Activated naive CD8-positive, alpha-beta T cell treated with anti-CD3 and anti-CD28 coated beads for 36 hours (primary cell): Measurements from ENCODE around the gene YIPF6. TPM values are rescaled to one million over a fixed set of nuclear protein-coding genes. Genes with fewer than 3 reads are reported as not detected.
"Not testable (repeated sequence)": the region's sequence is repeated elsewhere in the genome, so short reads cannot be mapped to it uniquely, and the experiment has no call there.

ENCODE experiments used
- DNase-seq: peaks from one replicate; pipeline ENCODE4 v3.0.0; 2021
- H3K27ac Mint-ChIP-seq: one replicate; pipeline ENCODE4 v1.8.0; 2022; ENCODE audit warnings: mild to moderate bottlenecking, moderate library complexity, mixed read lengths
- H3K27me3 Mint-ChIP-seq: one replicate; pipeline ENCODE4 v1.8.0; 2022; ENCODE audit warnings: mild to moderate bottlenecking, mixed read lengths
- H3K36me3 Mint-ChIP-seq: one replicate; pipeline ENCODE4 v1.8.0; 2021; ENCODE audit warnings: mild to moderate bottlenecking, mixed read lengths
- H3K4me1 Mint-ChIP-seq: one replicate; pipeline ENCODE4 v1.8.0; 2021; ENCODE audit warnings: mixed read lengths
- H3K4me3 Mint-ChIP-seq: one replicate; pipeline ENCODE4 v1.8.0; 2022; ENCODE audit warnings: mild to moderate bottlenecking, moderate library complexity, mixed read lengths
- H3K9me3 Mint-ChIP-seq: one replicate; pipeline ENCODE4 v1.8.0; 2022; ENCODE audit warnings: mixed read lengths
- total RNA-seq, 2 experiments: library from RNA; stranded (reverse); gene quantifications; one replicate each; pipeline ENCODE4 v1.2.3, GENCODE V29; 2021

Gene YIPF6
- total RNA-seq, 2 experiments from 2014 or later: 11.9 to 13.8 TPM

- Mint-ChIP-seq H3K9me3 (no peaks in the 10 kb centered on the region), H3K4me3 (no peak overlapping the region), H3K36me3 (no peaks in the 10 kb centered on the region), H3K4me1 (no peaks in the 10 kb centered on the region), H3K27ac (no peak overlapping the region), H3K27me3 (no peaks in the 10 kb centered on the region)
- DNase-seq: no peak
Measured at GRCh38 chrX:68492583-68492982, 6.3 kb upstream of the YIPF6 start.

GRCh38 chrX:68493776-68494175 is 5.1 kb upstream of the YIPF6 start:
- H3K4me3 Mint-ChIP-seq, H3K9me3 Mint-ChIP-seq, H3K27ac Mint-ChIP-seq, H3K4me1 Mint-ChIP-seq, H3K27me3 Mint-ChIP-seq, H3K36me3 Mint-ChIP-seq, DNase-seq: not testable (repeated sequence)

- H3K27me3 Mint-ChIP-seq: no peaks in the 10 kb centered on the region
- DNase-seq: no peak
- peaks cover under 1% of the 10 kb centered on the region for H3K9me3 Mint-ChIP-seq
- H3K4me1 Mint-ChIP-seq: peaks cover 13% of the 10 kb centered on the region
- peak overlapping the region; percentile 97 for H3K27ac Mint-ChIP-seq
- peak overlapping the region; percentile 96 for H3K4me3 Mint-ChIP-seq
- H3K36me3 Mint-ChIP-seq: peaks cover 18% of the 10 kb centered on the region
Measured at GRCh38 chrX:68498044-68498507, 775 bp upstream of the YIPF6 start.

- Mint-ChIP-seq H3K4me1 (peaks cover 28% of the 10 kb centered on the region), H3K9me3 (peaks cover 1% of the 10 kb centered on the region), H3K4me3 (peak overlapping the region; percentile 96), H3K36me3 (peaks cover 30% of the 10 kb centered on the region), H3K27ac (peak overlapping the region; percentile 97), H3K27me3 (no peaks in the 10 kb centered on the region)
- DNase-seq: no peak
Measured at GRCh38 chrX:68499543-68500504, 973 bp downstream of the YIPF6 start.

- Mint-ChIP-seq H3K36me3 (peaks cover 39% of the 10 kb centered on the region), H3K9me3 (peaks cover 1% of the 10 kb centered on the region), H3K27me3 (no peaks in the 10 kb centered on the region), H3K4me3 (no peak overlapping the region), H3K4me1 (peaks cover 44% of the 10 kb centered on the region), H3K27ac (peak overlapping the region; percentile 74)
- DNase-seq: peak; percentile 45
Measured at GRCh38 chrX:68503836-68504636, 5.2 kb downstream of the YIPF6 start.

- H3K27ac Mint-ChIP-seq: no peak overlapping the region
- peaks cover 48% of the 10 kb centered on the region for H3K4me1 Mint-ChIP-seq
- no peak overlapping the region for H3K4me3 Mint-ChIP-seq
- H3K9me3 Mint-ChIP-seq: peaks cover 1% of the 10 kb centered on the region
- DNase-seq: no peak
- peaks cover 30% of the 10 kb centered on the region for H3K36me3 Mint-ChIP-seq
- H3K27me3 Mint-ChIP-seq: no peaks in the 10 kb centered on the region
Measured at GRCh38 chrX:68506649-68507048, 7.8 kb downstream of the YIPF6 start.

- Mint-ChIP-seq H3K36me3 (peaks cover 14% of the 10 kb centered on the region), H3K4me3 (no peak overlapping the region), H3K4me1 (peaks cover 36% of the 10 kb centered on the region), H3K27me3 (no peaks in the 10 kb centered on the region), H3K9me3 (no peaks in the 10 kb centered on the region), H3K27ac (no peak overlapping the region)
- no peak for DNase-seq
Measured at GRCh38 chrX:68508799-68509198, 9.9 kb downstream of the YIPF6 start.

- H3K27ac Mint-ChIP-seq: no peak overlapping the region
- DNase-seq: peak; percentile 11
- peaks cover 7% of the 10 kb centered on the region for H3K36me3 Mint-ChIP-seq
- H3K27me3 Mint-ChIP-seq: no peaks in the 10 kb centered on the region
- no peak overlapping the region for H3K4me3 Mint-ChIP-seq
- peaks cover 17% of the 10 kb centered on the region for H3K4me1 Mint-ChIP-seq
- no peaks in the 10 kb centered on the region for H3K9me3 Mint-ChIP-seq
Measured at GRCh38 chrX:68511255-68511654, 12.4 kb downstream of the YIPF6 start.

- DNase-seq, H3K4me1 Mint-ChIP-seq, H3K4me3 Mint-ChIP-seq, H3K9me3 Mint-ChIP-seq, H3K27me3 Mint-ChIP-seq, H3K27ac Mint-ChIP-seq: not testable (repeated sequence)
- peaks cover 52% of the 10 kb centered on the region for H3K36me3 Mint-ChIP-seq
Measured at GRCh38 chrX:68524680-68525079, 25.8 kb downstream of the YIPF6 start.

GRCh38 chrX:68532831-68533533 is 34.1 kb downstream of the YIPF6 start:
- Mint-ChIP-seq H3K4me3 (no peak overlapping the region), H3K27ac (no peak overlapping the region), H3K36me3 (peaks cover 6% of the 10 kb centered on the region), H3K4me1 (peaks cover 6% of the 10 kb centered on the region), H3K27me3 (no peaks in the 10 kb centered on the region), H3K9me3 (no peaks in the 10 kb centered on the region)
- no peak for DNase-seq

GRCh38 chrX:68533656-68534055 is 34.8 kb downstream of the YIPF6 start:
- DNase-seq: no peak
- Mint-ChIP-seq H3K36me3 (peaks cover 8% of the 10 kb centered on the region), H3K27me3 (no peaks in the 10 kb centered on the region), H3K27ac (no peak overlapping the region), H3K4me1 (peaks cover 6% of the 10 kb centered on the region), H3K4me3 (no peak overlapping the region), H3K9me3 (no peaks in the 10 kb centered on the region)

- no peak for DNase-seq
- Mint-ChIP-seq H3K27ac (no peak overlapping the region), H3K27me3 (no peaks in the 10 kb centered on the region), H3K36me3 (peaks cover 5% of the 10 kb centered on the region), H3K4me1 (peaks cover 6% of the 10 kb centered on the region), H3K4me3 (no peak overlapping the region), H3K9me3 (no peaks in the 10 kb centered on the region)
Measured at GRCh38 chrX:68534691-68535090, 35.8 kb downstream of the YIPF6 start.

GRCh38 chrX:68536429-68536828 is 37.6 kb downstream of the YIPF6 start:
- H3K9me3 Mint-ChIP-seq: no peaks in the 10 kb centered on the region
- H3K36me3 Mint-ChIP-seq: peaks cover 10% of the 10 kb centered on the region
- no peak for DNase-seq
- H3K27me3 Mint-ChIP-seq: no peaks in the 10 kb centered on the region
- H3K27ac Mint-ChIP-seq: no peak overlapping the region
- H3K4me1 Mint-ChIP-seq: peaks cover 6% of the 10 kb centered on the region
- no peak overlapping the region for H3K4me3 Mint-ChIP-seq

- Mint-ChIP-seq H3K9me3 (peaks cover 3% of the 10 kb centered on the region), H3K4me3 (no peak overlapping the region), H3K36me3 (peaks cover 14% of the 10 kb centered on the region), H3K4me1 (peaks cover 6% of the 10 kb centered on the region), H3K27me3 (no peaks in the 10 kb centered on the region), H3K27ac (no peak overlapping the region)
- DNase-seq: no peak
Measured at GRCh38 chrX:68536884-68537283, 38.0 kb downstream of the YIPF6 start.

GRCh38 chrX:68550193-68550592 is 51.3 kb downstream of the YIPF6 start:
- H3K9me3 Mint-ChIP-seq: no peaks in the 10 kb centered on the region
- H3K36me3 Mint-ChIP-seq: peaks cover 2% of the 10 kb centered on the region
- no peak overlapping the region for H3K4me3 Mint-ChIP-seq
- no peaks in the 10 kb centered on the region for H3K27me3 Mint-ChIP-seq
- H3K27ac Mint-ChIP-seq: no peak overlapping the region
- no peak for DNase-seq
- no peaks in the 10 kb centered on the region for H3K4me1 Mint-ChIP-seq
